ENCODE data around the gene PSMC1. TPM values are rescaled to one million over a fixed set of nuclear protein-coding genes. Genes with fewer than 3 reads are reported as not detected.
A peak's percentile ranks its signal among the peaks of the same experiment; 100 is the strongest.

Gene PSMC1
- total and polyA plus RNA-seq, 2 of the 4 experiments (the other 2 are of a cell fraction), result 181 to 194 TPM

DNA sequence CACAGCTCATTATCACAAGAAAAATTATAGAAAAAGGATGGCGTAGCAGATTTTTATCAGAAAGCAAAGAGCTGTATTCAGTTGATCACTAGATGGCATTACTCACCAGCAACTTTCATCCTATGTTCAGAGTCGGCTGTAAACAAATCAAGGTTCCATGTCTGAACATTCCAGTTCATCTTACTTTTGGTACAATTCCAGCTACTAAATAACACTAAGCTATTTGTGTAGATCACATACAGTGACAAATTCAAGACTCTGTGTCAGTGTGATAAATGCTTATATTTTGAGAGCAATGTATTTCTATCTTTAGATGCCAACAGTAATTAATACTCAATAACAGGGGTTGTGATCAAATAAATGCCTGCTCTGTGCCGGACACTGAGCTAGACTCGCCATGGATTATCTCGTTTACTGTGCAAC, 45.3 kb downstream of the PSMC1 start:
- Histone ChIP-seq H3K4me2 (ENCODE audit: low read depth, low read length) (no peak overlapping the region), H3K4me1 (ENCODE audit: control insufficient read depth, insufficient read depth, low read length) (peaks cover under 1% of the 10 kb centered on the region; the same call in 1 of the 2 replicates), H4K91ac (ENCODE audit: insufficient read depth, low read depth, low read length) (no peak overlapping the region), H3K27ac (ENCODE audit: insufficient read depth, low read length) (no peak overlapping the region), H3K27me3 (ENCODE audit: control insufficient read depth, insufficient read depth, low read length) (no peaks in the 10 kb centered on the region), H2AFZ (replicated peaks; ENCODE audit: low read length, poor library complexity) (no peak overlapping the region), H3K79me1 (ENCODE audit: low read depth in 1 of 2, low read length in 2 of 2) (no peaks in the 10 kb centered on the region; a peak in 2 of 4 replicates), H3K4ac (ENCODE audit: low read depth, low read length) (no peak overlapping the region), H4K8ac (ENCODE audit: low read depth in 2 of 2, low read length in 2 of 2) (no peak overlapping the region), H2BK5ac (ENCODE audit: low read depth, low read length, poor library complexity, severe bottlenecking) (no peak overlapping the region), H3K9me1 (ENCODE audit: insufficient read depth, low read length) (no peaks in the 10 kb centered on the region), H4K20me1 (ENCODE audit: insufficient read depth, low read length) (no peaks in the 10 kb centered on the region), H2AK9ac (replicated peaks; ENCODE audit: low read depth, low read length, poor library complexity) (no peak overlapping the region), H2AK5ac (ENCODE audit: low read depth, low read length) (no peak overlapping the region), H3K4me3 (ENCODE audit: insufficient read depth, low read depth, low read length) (no peak overlapping the region), H3K36me3 (ENCODE audit: control insufficient read depth, insufficient read depth, low read length) (peaks cover 6% of the 10 kb centered on the region), H2BK120ac (ENCODE audit: low read depth, low read length) (no peak overlapping the region), H2BK20ac (ENCODE audit: low read depth, low read length) (no peak overlapping the region), H3K18ac (ENCODE audit: low read depth, low read length) (no peak overlapping the region), H3K9me3 (ENCODE audit: control insufficient read depth, insufficient read depth, low read length) (no peaks in the 10 kb centered on the region), H3K23ac (ENCODE audit: low read depth, low read length) (no peak overlapping the region), H2BK15ac (ENCODE audit: low read depth, low read length) (no peak overlapping the region), H3K56ac (ENCODE audit: extremely low read depth, insufficient read depth, low read length) (no peak overlapping the region), H3K9ac (ENCODE audit: low read depth, low read length) (no peak overlapping the region), H3K14ac (replicated peaks; ENCODE audit: low read depth, low read length) (no peak overlapping the region), H4K5ac (ENCODE audit: low read depth, low read length) (no peak overlapping the region)
- dilution Hi-C loops (cut with HindIII; ENCODE audit: low sequenced_read_pairs, unreplicated experiment), result no loop called here
- ChIA-PET CTCF (interaction anchor here (0.6 to 1.9 kb wide), 16 partner anchors 13 to 601 kb away, joined by 3 to 12 read pairs (median 4); no protein-coding TSS in a partner anchor), POLR2A (ENCODE audit: unreplicated experiment) (interaction anchor here (0.5 kb wide), 1 partner anchor 257 kb away, joined by 3 read pairs; no protein-coding TSS in a partner anchor)
- no TSS peak for BruUV-seq (replicated peaks)
- peak; percentile 80 for DNase-seq
- TF ChIP-seq SMC3 (IDR thresholded peaks at IDR 0.05; ENCODE audit: low read depth, low read length) (peak; percentile 64), MAFK (IDR thresholded peaks at IDR 0.05; ENCODE audit: low read depth, low read length) (no peak), RAD21 (IDR thresholded peaks at IDR 0.05; ENCODE audit: low read length) (peak; percentile 86)
- TF ChIP-seq, protein P1, sequence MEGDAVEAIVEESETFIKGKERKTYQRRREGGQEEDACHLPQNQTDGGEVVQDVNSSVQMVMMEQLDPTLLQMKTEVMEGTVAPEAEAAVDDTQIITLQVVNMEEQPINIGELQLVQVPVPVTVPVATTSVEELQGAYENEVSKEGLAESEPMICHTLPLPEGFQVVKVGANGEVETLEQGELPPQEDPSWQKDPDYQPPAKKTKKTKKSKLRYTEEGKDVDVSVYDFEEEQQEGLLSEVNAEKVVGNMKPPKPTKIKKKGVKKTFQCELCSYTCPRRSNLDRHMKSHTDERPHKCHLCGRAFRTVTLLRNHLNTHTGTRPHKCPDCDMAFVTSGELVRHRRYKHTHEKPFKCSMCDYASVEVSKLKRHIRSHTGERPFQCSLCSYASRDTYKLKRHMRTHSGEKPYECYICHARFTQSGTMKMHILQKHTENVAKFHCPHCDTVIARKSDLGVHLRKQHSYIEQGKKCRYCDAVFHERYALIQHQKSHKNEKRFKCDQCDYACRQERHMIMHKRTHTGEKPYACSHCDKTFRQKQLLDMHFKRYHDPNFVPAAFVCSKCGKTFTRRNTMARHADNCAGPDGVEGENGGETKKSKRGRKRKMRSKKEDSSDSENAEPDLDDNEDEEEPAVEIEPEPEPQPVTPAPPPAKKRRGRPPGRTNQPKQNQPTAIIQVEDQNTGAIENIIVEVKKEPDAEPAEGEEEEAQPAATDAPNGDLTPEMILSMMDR (conservative IDR thresholded peaks at IDR 0.05; ENCODE audit: low read depth, low read length), result peak; percentile 79
- intact Hi-C loops (cut with micrococcal nuclease), result loop anchor here (1.0 to 10.0 kb wide), 8 partner anchors 81 to 873 kb away; partner anchors contain the start of gene TTC7B
- 80% methylated on average over 1 of the region's 5 CpGs; no CpG with 5 or more reads in 1 of the 2 experiments for WGBS, 2 experiments (ENCODE audit: extremely low coverage in 2 of 2, insufficient read length in 1 of 2)
- peak; percentile 91 for ATAC-seq (ENCODE audit: low read depth)
- in situ Hi-C loops (cut with MboI; ENCODE audit: low sequenced_read_pairs), result loop anchor here (5.0 kb wide), 1 partner anchor 396 kb away; no protein-coding TSS in a partner anchor

Data from IMR-90 (cell line).